Measurements from ENCODE around the gene BAHCC1.

BAHCC1 gene

GRCh38 chr17:81398832-81399411 lies 3.7 kb downstream of the BAHCC1 start:
- no peak for DNase-seq

GRCh38 chr17:81399481-81400153 lies 4.4 kb downstream of the BAHCC1 start:
- no peak for DNase-seq

DNA sequence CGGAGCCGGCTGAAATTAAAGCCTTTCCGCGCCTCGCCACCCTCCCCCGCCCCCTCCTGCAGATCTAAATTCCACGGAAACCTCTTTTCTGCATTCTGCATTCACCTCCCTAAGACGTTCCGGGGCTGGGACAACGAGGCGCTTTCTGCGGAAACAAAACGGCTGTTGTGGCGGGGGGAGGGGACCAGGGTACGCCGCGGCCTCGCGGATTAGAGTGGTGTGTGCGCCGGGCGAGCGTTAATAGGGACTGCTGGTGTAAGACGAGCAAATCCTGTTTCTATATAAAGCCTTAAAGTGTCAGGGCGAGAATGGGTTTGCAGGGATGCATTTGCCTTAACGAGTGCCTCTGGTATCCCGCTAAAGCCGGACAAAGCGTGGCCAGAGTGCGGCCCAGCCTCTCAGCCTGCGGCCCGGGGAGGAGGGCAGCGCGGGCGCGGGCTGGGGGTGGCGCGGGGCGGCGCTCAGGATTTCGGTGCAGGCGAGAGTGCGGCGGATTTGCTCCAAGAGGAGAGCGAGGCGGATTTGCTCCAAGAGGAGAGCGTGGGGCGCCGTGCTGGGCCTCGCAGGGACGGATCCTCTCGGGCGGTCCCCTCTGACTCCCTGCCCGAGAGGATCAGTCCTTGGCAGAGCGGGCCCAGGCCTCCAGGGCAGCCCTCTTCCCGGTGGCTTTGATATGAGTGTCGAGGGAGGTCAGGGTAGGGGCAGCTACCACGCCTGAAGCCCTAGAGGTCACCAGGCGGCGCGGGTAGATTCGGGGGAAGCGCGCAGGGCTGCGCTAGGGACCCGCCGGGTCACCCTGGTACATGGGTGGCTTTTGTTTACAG lies 5.1 kb downstream of the BAHCC1 start:
- DNase-seq = no peak

GRCh38 chr17:81400996-81401722 lies 5.9 kb downstream of the BAHCC1 start:
- DNase-seq = no peak

DNA sequence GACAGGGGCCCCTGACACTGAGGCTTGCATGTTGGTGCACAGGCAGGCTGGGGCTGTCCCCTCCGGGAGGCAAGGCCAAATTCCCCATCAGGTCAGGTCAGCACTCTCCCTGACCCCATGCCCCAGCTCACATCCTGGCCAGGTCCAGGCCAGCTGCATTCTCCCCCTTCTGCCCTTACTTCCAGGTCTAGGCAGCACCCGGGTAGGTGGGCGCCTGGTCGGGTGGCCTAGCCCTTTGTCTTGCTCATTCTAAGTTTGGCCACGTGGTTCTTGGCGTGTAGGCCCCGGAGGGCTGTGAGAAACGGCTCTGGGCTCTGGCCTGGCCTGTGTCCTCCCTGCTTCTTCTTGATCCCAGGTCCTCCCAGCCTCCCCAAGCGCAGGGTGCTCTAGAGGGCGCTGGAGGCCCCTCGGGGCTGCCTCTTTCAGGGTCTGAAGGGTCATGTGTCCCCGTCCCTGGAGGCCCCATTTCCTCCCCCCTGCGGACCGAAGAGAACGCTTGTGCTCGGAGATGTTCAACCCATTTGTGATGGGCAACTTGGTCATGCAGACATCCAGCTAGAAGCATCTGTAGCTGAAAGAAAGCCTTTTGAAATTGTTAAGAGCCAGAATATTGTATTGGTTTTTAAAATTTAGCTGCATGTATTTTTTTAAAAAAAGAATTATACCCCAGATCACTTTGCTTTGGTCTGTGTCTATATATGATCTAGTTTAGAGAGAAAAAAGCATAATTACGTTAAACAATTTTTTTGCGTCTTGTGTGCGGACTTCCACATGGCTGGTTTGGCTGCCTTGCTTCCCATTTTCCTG lies 6.7 kb downstream of the BAHCC1 start:
- DNase-seq = peak in 1 of 2 experiments; percentile 33

DNA sequence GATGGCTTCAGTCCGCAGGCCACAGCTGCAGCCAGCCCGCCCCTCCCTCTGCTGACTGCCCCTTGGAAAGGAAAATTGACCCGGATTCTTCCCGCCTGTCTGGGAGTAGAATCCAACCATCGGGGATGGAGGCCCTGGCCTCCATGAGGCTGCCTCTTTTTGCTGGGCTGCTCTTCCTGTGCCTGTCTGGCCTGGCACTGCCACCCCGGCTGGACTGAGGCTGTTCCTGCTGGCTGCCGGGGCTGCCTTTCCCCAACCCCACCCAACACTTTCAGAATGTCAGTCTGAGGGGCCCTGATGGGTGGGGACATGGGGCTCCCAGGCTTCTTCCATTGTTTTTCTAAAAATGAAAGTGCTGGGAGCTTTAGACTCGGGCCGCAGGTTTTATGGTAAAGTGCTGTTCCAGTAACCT lies 7.3 kb downstream of the BAHCC1 start:
- no peak for DNase-seq

DNA sequence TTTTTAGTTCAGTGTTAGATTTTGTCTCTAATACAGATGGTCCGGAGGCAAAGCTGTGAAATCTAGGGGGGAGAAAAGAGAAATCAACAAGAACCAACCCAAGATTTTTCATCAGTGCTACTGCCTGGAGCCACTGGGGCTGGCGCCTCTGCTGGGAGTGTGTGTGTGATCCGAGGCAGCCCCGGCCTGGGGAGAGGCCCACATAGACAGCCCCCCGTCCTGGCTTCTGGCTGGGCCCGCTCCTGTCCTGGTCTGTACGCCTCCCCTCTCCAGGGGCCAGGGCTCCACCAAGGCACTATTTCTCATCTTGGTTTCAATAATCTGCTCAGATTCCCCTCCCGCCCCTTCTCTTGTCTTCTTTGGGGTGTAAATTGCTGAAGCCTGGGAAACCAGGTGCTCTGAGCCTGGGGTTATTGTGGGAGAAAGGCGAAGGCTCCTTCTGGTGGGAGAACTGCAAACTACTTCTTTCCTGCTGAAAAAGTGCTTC lies 7.8 kb downstream of the BAHCC1 start:
- DNase-seq = no peak

- no peak for DNase-seq
Measured at GRCh38 chr17:81403671-81404534, 8.6 kb downstream of the BAHCC1 start.

- DNase-seq = peak in 1 of 2 experiments; percentile 30
Measured at GRCh38 chr17:81404558-81405165, 9.4 kb downstream of the BAHCC1 start.

DNA sequence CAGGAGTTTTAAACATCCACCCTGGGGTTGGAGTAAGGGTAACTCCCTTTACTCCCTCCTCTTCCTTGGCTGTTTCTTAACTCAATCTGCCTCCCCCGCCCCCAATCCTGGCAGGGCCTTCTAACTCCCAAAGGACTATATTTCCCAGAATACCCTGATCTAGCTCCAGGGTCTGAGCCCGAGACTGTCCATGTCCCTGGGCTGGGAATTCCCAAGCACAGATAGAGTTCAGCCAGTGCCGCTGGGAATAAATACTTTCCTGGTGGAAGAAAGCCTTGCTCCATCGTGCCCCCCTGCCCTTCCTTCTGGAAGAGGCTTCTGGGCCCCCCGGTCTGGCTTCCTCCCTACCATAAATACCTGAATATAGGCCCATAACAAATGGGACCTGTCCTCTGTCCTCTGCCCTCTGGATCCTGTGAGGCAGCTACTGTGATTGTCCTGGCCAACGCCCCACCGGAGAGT lies 10.2 kb downstream of the BAHCC1 start:
- no peak for DNase-seq

DNA sequence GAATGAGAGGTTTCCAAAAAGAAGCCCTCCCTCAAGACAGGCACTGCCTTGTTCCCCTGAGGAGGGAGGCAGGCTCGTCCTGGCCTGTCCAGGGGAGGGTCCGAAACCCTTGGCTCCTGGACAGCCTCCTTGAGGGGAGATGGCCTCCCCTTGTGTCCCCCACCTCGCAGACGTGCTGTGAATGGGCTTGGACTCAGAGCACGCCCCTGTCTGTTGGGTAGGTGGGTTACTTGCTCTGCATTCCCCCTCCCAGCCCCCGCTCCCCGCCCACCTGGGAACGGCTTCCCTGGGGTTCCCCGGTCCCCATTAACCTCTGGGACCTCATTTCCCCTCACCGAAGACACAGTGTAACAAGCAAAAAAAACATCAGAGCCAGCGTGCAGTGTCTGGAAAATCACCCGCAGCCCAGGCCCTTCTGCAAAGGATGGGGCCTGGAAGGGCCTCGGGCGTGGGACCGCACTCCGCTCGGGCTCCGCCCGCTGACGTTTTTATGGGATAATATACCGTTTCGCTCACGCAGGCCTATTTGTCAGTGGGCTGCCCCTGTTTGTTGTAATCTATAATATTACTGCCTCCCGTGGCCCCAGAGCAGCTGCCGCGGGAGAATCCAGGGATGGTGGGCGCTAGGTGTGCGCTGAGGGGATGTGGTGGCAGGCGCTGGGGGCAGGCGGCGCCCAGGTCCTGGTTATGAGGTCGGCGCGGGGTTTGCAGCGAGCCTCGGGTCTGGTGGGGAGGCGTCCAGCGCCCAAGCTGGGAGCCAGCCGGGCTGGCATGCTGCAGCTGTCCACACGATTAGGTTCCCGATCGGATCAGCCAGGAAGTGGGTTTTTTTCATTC lies 11.1 kb downstream of the BAHCC1 start:
- peak in 1 of 2 experiments; percentile 54 for DNase-seq

- DNase-seq = no peak
Measured at GRCh38 chr17:81408049-81408448, 12.8 kb downstream of the BAHCC1 start.

DNA sequence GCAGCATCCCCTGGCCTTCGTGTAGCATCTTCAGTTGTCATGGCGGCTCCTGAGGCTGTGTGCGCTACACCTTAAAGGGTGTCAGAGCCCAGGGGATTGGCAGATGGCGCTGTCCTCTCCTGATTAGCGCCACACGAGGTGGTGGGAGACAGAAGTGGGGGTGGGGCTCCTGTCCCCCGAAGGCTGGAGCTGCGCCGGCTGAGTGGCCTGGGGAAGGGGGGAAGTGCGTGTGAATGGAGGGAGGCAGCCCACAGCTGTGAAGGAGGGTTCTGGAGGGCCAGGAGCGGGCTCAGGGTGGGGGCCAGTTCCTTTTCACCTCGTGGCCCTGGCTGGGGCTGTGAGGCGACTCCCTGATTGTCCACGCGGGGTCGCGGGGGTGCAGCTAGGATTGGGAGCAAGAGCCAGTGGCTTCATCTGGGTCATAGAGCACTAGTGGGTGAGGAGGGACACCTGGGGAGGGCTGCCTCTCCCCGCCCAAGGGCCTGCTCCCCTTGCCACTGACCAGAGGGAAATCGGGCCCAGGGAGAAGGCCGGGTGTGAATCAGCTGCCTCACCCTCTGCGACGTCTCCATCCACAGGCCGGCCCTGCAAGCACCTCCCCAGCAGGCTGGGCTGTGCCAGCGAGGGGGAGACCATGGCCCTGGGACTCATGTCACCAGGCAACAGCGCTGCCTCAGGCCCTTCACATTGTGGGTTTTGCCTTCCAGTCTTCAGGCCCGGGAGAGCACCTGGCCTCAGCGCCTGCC lies 14.1 kb downstream of the BAHCC1 start:
- DNase-seq = peak; percentile 89 to 93

DNA sequence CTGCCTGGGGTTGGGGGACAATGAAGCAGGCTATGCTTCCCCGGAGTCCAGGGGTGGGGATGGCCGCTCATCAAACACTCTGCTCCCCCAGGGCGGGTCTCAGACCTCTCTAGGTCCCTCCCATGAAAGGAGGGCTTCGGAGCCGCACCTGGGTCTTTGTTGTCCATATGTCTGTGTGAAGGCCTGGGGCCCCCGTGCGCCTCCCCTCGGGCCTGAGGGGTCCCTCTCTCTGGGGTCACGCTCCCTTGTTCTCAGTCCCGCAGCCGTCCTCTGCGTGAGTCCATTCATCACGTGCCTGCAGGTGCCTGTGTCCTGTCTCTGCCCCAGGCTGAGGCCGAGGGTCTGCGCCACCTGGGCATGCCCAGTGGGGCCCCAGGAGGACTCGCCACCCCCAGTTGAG lies 15.6 kb downstream of the BAHCC1 start:
- DNase-seq = no peak

GRCh38 chr17:81411305-81411704 lies 16.0 kb downstream of the BAHCC1 start:
- no peak for DNase-seq

DNA sequence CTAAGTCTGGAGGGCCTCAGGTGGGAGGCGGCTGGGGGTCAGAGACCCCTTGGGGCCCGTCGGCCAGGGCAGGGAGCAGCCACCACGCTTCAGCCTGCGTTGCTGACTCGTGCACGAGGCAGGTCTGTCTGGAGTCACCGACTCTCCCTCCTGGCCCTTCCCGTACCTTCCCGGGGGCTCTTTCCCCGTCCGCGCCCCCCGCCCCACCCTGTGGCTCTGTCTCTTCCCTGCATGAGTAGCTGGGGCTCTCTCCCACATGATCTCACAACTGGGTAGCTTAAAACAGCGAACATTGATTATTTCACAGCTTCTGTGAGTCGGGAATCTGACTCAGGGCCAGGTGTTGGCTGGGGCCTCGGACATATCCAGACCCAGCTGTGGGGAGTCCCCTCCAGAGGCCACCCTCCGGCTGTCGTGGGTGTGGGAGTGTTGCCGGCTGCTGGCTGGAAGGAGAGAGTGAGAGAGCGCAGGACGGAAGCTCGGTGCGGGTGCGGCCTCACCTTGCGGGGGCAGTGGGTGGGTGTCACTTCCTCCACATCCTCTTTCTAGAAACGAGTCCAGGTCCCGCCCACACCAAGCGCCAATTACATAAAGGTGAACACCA lies 17.3 kb downstream of the BAHCC1 start:
- no peak for DNase-seq

- no peak for DNase-seq
Measured at GRCh38 chr17:81413497-81414135, 18.4 kb downstream of the BAHCC1 start.
